PC-9 (cell line): ENCODE measurements around the gene LARP1B. TPM values are rescaled to one million over a fixed set of nuclear protein-coding genes. Genes with fewer than 3 reads are reported as not detected.
A peak's percentile ranks its signal among the peaks of the same experiment; 100 is the strongest.

ENCODE experiments used
- BruUV-seq: library from RNA; stranded (reverse); fragments of 400-500 nt; replicated peaks from 2 replicates; lab custom pipeline; 2021; lab: Mats Ljungman, UMichigan
- CTCF ChIA-PET: fragments of 300-600 bp; sonication (Branson Sonifier 250); formaldehyde crosslinking; loops from one replicate; lab custom pipeline; 2022; ENCODE audit warnings: antibody characterized with exemption; lab: Charles Lee
- POLR2A ChIA-PET: fragments of 300-600 bp; sonication (Branson Sonifier 250); formaldehyde crosslinking; loops from one replicate; lab custom pipeline; 2022; ENCODE audit warnings: antibody characterized with exemption; ENCODE audit not compliant: unreplicated experiment; lab: Charles Lee
- DNase-seq, 2 experiments: peaks; one replicate each; pipeline versions ENCODE4 v3.0.0 to v3.0.0-alpha.2; 2015 to 2022; ENCODE audit warnings: mixed read lengths in 1 of 2
- H2AFZ ChIP-seq: fragments of 200-600 bp; sonication (generic); 2 replicates; pipeline ENCODE4 v1.8.1; 2017; ENCODE audit warnings: antibody characterized with exemption
- H3F3A ChIP-seq: fragments of 200-600 bp; sonication (generic); 2 replicates; pipeline ENCODE4 v1.8.1; 2017; ENCODE audit warnings: antibody characterized with exemption, mild to moderate bottlenecking, low read depth; ENCODE audit not compliant: insufficient read depth
- H3K27ac ChIP-seq: fragments of 200-600 bp; sonication (generic); 2 replicates; pipeline ENCODE4 v1.6.1; 2016; ENCODE audit warnings: mixed run types
- H3K27me3 ChIP-seq: fragments of 200-600 bp; sonication (generic); 2 replicates; pipeline ENCODE4 v1.6.1; 2016; ENCODE audit warnings: low read depth, mixed run types; ENCODE audit not compliant: insufficient read depth
- H3K36me3 ChIP-seq: fragments of 200-600 bp; sonication (generic); 2 replicates; pipeline ENCODE4 v1.6.1; 2016; ENCODE audit warnings: low read depth, mixed run types
- H3K4me1 ChIP-seq: fragments of 200-600 bp; sonication (generic); replicated peaks from 2 replicates; pipeline ENCODE4 v1.6.1; 2016; ENCODE audit warnings: mixed run types; ENCODE audit not compliant: insufficient read depth
- H3K4me2 ChIP-seq: fragments of 200-600 bp; sonication (generic); 2 replicates; pipeline ENCODE4 v1.6.1; 2017; ENCODE audit warnings: mixed run types
- H3K4me3 ChIP-seq: fragments of 200-600 bp; sonication (generic); 2 replicates; pipeline ENCODE4 v1.6.1; 2016; ENCODE audit warnings: mixed run types
- H3K79me2 ChIP-seq: fragments of 200-600 bp; sonication (generic); 2 replicates; pipeline ENCODE4 v1.6.1; 2017; ENCODE audit warnings: low read depth, mixed run types
- H3K9me2 ChIP-seq: fragments of 200-600 bp; sonication (generic); 2 replicates; pipeline ENCODE4 v1.8.1; 2017; ENCODE audit warnings: mild to moderate bottlenecking; ENCODE audit not compliant: insufficient read depth
- H3K9me3 ChIP-seq: fragments of 200-600 bp; sonication (generic); 2 replicates; pipeline ENCODE4 v1.8.1; 2016; ENCODE audit warnings: low read depth; ENCODE audit not compliant: insufficient read depth
- H4K20me1 ChIP-seq: fragments of 200-600 bp; sonication (generic); 2 replicates; pipeline ENCODE4 v1.8.1; 2017; ENCODE audit not compliant: insufficient read depth
- CTCF ChIP-seq: fragments of 200-600 bp; sonication (generic); conservative IDR thresholded peaks from 2 replicates; pipeline ENCODE4 v1.6.1; 2017; ENCODE audit warnings: mixed run types, antibody characterized with exemption, mild to moderate bottlenecking, moderate library complexity
- EZH2 ChIP-seq: fragments of 200-600 bp; sonication (generic); IDR thresholded peaks from 2 replicates; pipeline ENCODE4 v1.8.0; 2017; ENCODE audit warnings: antibody characterized with exemption, low read depth
- intact Hi-C: fragments of 100-400 bp; cut with micrococcal nuclease; formaldehyde crosslinking; loops from one replicate; pipeline ENCODE4 v1.10.0; 2022; ENCODE audit not compliant: unreplicated experiment
- total RNA-seq: library from RNA; stranded (reverse); gene quantifications from 2 replicates; pipeline ENCODE4 v1.2.3, GENCODE V29; 2021

Gene LARP1B
- total RNA-seq, 1 experiment from 2014 or later = 22.0 TPM

DNA sequence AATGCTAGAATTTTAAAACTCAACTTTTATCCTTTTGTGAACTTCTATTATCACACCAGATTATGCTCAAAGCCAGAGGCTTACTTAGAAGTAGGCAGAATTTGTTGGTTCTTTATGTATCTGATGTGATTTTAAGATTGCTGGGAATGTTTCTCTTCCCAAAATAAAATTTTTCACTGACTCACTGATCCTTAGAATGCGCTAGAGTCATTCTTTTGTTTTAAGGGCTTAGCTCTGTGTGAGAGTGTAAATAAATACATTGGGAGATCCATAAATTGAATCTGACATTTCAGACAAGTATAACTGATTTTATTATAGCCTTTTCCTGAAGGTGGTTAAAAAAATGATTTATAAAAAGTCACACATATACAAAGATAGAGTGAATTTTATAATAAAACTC lies 101.3 kb downstream of the LARP1B start:
- Histone ChIP-seq H3K4me1 (peaks cover 28% of the 10 kb centered on the region), H3K4me2 (peak overlapping the region; percentile 48), H4K20me1 (no peaks in the 10 kb centered on the region), H3K27me3 (no peaks in the 10 kb centered on the region), H3K9me2 (no peaks in the 10 kb centered on the region), H3K27ac (peak overlapping the region; percentile 70), H3F3A (peaks cover 15% of the 10 kb centered on the region), H3K79me2 (no peaks in the 10 kb centered on the region), H3K9me3 (0 out of 2 replicates have a peak, but pooled peaks cover 5% of the 10 kb centered on the region), H3K36me3 (no peaks in the 10 kb centered on the region), H3K4me3 (no peak overlapping the region), H2AFZ (no peak overlapping the region)
- intact Hi-C loops = loop anchor here (5.0 kb wide), 2 partner anchors 100 to 195 kb away; partner anchors contain the start of genes ABHD18, LARP1B and MFSD8
- TF ChIP-seq CTCF = no peak
- TF ChIP-seq EZH2 = no peak
- POLR2A ChIA-PET = no interaction called here
- BruUV-seq = no TSS peak
- peak in 1 of 2 experiments; percentile 35 for DNase-seq
- CTCF ChIA-PET = no interaction called here

- peak overlapping the region; percentile 73 for H3K27ac ChIP-seq
- H3K4me3 ChIP-seq = no peak overlapping the region; the same call in 1 of the 2 replicates
- intact Hi-C loops = loop anchor here (5.0 kb wide), 2 partner anchors 101 to 196 kb away; partner anchors contain the start of genes ABHD18, LARP1B and MFSD8
- POLR2A ChIA-PET = interaction anchor here (0.6 kb wide), 2 partner anchors 21 to 103 kb away, joined by 3 to 4 read pairs; partner anchors contain the start of gene LARP1B
- DNase-seq = peak in 1 of 2 experiments; percentile 89
- H3K9me2 ChIP-seq = no peaks in the 10 kb centered on the region
- H3F3A ChIP-seq = peaks cover 15% of the 10 kb centered on the region
- H3K79me2 ChIP-seq = no peaks in the 10 kb centered on the region
- H3K27me3 ChIP-seq = no peaks in the 10 kb centered on the region
- H4K20me1 ChIP-seq = no peaks in the 10 kb centered on the region
- peaks cover 28% of the 10 kb centered on the region for H3K4me1 ChIP-seq
- H3K36me3 ChIP-seq = no peaks in the 10 kb centered on the region
- no TSS peak for BruUV-seq
- H3K9me3 ChIP-seq = 0 out of 2 replicates have a peak, but pooled peaks cover 5% of the 10 kb centered on the region
- CTCF ChIA-PET = no interaction called here
- TF ChIP-seq EZH2 = no peak
- TF ChIP-seq CTCF = no peak
- no peak overlapping the region for H2AFZ ChIP-seq
- peak overlapping the region; percentile 53 for H3K4me2 ChIP-seq
These were observed 102.3 kb downstream of the LARP1B start for GRCh38 chr4:128163177-128164117.

DNA sequence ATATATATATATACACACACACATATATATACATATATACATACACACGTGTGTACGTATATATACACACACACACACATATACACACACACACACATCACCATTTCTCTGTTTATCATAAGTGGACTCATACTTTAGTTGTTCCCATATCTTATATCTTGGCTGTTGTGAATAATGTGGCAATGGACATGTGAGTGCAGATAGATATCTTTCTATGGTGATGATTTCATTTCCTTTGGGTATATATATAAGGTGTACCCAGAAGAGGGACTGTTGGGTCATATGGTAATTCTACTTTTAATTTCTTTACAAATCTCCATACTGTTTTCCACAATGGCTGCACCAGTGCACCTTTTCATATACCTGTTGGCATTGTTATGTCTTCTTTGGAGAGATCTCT lies 105.9 kb downstream of the LARP1B start:
- Histone ChIP-seq H3K27ac (no peak overlapping the region), H3K9me2 (no peaks in the 10 kb centered on the region), H3K4me2 (no peak overlapping the region), H3F3A (peaks cover 15% of the 10 kb centered on the region), H3K36me3 (no peaks in the 10 kb centered on the region), H3K4me3 (no peak overlapping the region), H3K4me1 (peaks cover 24% of the 10 kb centered on the region), H4K20me1 (no peaks in the 10 kb centered on the region), H3K27me3 (no peaks in the 10 kb centered on the region), H3K9me3 (no peaks in the 10 kb centered on the region), H2AFZ (no peak overlapping the region), H3K79me2 (no peaks in the 10 kb centered on the region)
- no peak for TF ChIP-seq CTCF
- TF ChIP-seq EZH2 = no peak
- BruUV-seq = no TSS peak
- intact Hi-C loops = no loop called here
- ChIA-PET POLR2A (no interaction called here), CTCF (no interaction called here)
- DNase-seq = no peak
